ENCODE data around the gene TIE1.

- TF ChIP-seq CTCF (IDR thresholded peaks at IDR 0.05 in 4 of 5, conservative IDR thresholded peaks at IDR 0.05 in 1 of 5) = no peak
- TF ChIP-seq POLR2A (IDR thresholded peaks at IDR 0.05) = no peak
These were observed 63.2 kb downstream of the TIE1 start for GRCh38 chr1:43363935-43364525.
